ENCODE results near the gene RABGAP1.

Gene RABGAP1

DNA sequence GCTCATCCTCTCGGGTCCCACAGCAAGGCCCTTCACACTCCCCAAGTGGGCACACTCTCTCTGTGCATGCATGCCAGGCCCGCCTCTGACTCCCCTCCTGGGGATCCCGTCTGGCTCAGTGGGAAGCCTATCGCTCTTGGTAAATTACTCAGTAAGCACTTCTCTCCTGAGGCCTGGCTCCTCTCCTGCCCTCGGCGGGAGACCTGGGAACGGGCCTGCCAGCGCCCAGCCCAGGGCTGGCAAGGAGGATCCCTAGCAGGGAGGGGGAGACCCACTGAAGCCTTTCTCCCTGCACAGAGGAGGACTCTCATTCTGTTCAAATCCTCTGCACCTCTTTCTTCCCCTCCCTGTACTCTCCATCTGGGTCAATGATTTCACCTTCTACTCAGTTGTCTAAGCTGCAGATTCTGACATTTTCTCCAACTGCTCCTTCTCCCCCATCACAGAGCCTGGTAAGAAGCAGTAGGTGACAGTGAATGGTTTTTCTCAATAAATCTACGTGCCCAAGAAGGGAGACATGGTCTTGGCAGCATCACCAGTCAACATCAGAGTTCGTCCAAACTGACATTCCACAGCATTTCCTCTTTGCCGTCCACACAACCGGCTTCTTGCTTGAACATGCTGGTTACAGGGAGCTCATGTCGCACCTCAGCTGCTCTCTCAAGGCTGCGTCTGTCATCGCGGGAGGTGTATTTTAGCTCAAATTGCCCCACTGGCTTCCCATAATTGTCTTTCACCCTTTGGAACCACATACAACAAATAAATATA, 174.5 kb downstream of the RABGAP1 start:
- no peak overlapping the region for H3K4me3 ChIP-seq
- no peak overlapping the region for H3K27ac ChIP-seq
- TF ChIP-seq Cebpa-rat (IDR thresholded peaks at IDR 0.05) = no peak

DNA sequence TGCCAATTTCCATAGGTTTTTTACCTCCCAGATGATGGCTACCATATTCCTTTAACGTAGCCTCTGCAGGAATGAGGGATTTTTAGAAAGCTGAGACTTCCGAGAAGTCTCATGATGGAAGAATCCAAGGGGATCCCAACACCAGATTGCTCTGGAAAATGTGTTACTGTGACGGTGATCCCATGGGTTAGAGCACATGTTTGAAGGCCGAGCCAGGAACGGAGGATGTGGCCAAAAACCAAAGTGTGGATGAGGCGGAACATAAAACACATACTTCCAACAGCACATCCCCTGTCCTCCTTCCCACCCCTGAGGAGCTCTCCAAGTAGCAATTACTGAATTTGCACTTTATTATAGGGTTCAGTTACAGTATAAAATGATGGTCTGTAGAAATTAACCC, 175.2 kb downstream of the RABGAP1 start:
- no peak overlapping the region for H3K9ac ChIP-seq
- peaks cover 0 to 42% (median 16%) of the 10 kb centered on the region in 11 experiments; a peak in 13 of 22 replicates for H4K20me1 ChIP-seq
- H3K9me3 ChIP-seq (replicated peaks in 1 of 11) = no peaks in the 10 kb centered on the region
- H3K27me3 ChIP-seq = no peaks in the 10 kb centered on the region
- H3K27ac ChIP-seq = no peak overlapping the region
- H3K4me2 ChIP-seq = no peak overlapping the region
- peaks cover 8 to 97% (median 90%) of the 10 kb centered on the region in 11 experiments; a peak in 21 of 22 replicates for H3K36me3 ChIP-seq
- no peak overlapping the region for H3K4me3 ChIP-seq
- peaks cover 4 to 26% (median 14%) of the 10 kb centered on the region in 10 experiments; a peak in 14 of 20 replicates for H3K4me1 ChIP-seq
- TF ChIP-seq Cebpa-rat (IDR thresholded peaks at IDR 0.05) = no peak

More for the DNA sequence above, 174.5 kb downstream of the RABGAP1 start:
- peaks cover 0 to 49% (median 19%) of the 10 kb centered on the region in 11 experiments; a peak in 14 of 22 replicates for H4K20me1 ChIP-seq
- H3K9me3 ChIP-seq (replicated peaks in 1 of 11) = no peaks in the 10 kb centered on the region
- H3K36me3 ChIP-seq = peaks cover 15 to 98% (median 92%) of the 10 kb centered on the region in 11 experiments
- no peak overlapping the region for H3K9ac ChIP-seq
- no peak overlapping the region for H3K4me2 ChIP-seq
- peaks cover 4 to 29% (median 14%) of the 10 kb centered on the region in 10 experiments; a peak in 14 of 20 replicates for H3K4me1 ChIP-seq
- no peaks in the 10 kb centered on the region for H3K27me3 ChIP-seq

DNA sequence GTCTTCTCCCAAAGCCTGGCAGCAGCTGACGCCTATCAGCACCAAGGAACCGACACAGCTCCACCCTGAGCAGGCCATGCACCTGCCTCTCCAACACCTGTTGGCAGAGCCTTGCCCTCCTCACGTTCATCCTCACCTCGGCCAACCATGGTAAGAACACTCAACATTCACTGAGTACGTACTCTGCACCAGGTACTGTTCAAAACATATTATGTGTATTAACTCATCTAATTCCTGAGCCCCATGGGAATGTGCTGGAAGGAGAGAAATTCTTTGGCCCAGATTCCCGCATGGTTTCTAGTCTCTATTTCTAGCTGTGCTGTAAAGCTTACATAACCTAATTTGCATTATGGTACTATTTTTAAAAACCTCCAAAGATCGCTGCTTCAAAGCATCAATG, 178.7 kb downstream of the RABGAP1 start:
- Histone ChIP-seq H4K20me1 (peaks cover 0 to 14% (median 0%) of the 10 kb centered on the region in 11 experiments; a peak in 5 of 22 replicates), H3K27ac (no peak overlapping the region), H3K27me3 (no peaks in the 10 kb centered on the region), H3K9me3 (replicated peaks in 1 of 11) (no peaks in the 10 kb centered on the region), H3K4me2 (no peak overlapping the region), H3K4me1 (no peaks in the 10 kb centered on the region), H3K36me3 (peaks cover 12 to 97% (median 84%) of the 10 kb centered on the region in 11 experiments), H3K9ac (no peak overlapping the region), H3K4me3 (no peak overlapping the region)
- TF ChIP-seq Cebpa-rat (IDR thresholded peaks at IDR 0.05) = no peak

DNA sequence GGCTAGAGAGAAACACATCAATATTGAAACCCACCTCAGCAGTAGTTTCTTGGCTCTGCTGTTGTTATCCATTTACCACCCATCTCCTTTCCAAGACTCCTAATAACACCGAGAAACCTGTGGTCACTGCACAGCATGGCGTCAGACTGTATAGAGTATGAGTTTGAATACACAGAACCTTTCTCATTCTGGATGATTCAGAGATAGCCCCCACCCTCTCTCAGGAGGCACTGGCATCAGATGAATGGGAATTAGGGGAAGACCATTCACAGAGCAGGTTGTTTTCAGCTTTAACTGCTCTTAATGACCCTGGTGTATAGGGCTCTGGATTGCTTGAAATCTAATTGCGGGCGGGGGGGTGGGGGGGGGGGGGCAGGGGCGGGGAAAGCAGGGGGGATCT, 179.3 kb downstream of the RABGAP1 start:
- Histone ChIP-seq H3K27ac (no peak overlapping the region), H3K9ac (no peak overlapping the region), H3K4me2 (no peak overlapping the region), H3K27me3 (no peaks in the 10 kb centered on the region), H4K20me1 (peaks cover 0 to 9% (median 0%) of the 10 kb centered on the region in 11 experiments; a peak in 5 of 22 replicates), H3K4me3 (no peak overlapping the region), H3K9me3 (replicated peaks in 1 of 11) (no peaks in the 10 kb centered on the region), H3K36me3 (peaks cover 11 to 97% (median 84%) of the 10 kb centered on the region in 11 experiments), H3K4me1 (no peaks in the 10 kb centered on the region)
- no peak for TF ChIP-seq Cebpa-rat (IDR thresholded peaks at IDR 0.05)

DNA sequence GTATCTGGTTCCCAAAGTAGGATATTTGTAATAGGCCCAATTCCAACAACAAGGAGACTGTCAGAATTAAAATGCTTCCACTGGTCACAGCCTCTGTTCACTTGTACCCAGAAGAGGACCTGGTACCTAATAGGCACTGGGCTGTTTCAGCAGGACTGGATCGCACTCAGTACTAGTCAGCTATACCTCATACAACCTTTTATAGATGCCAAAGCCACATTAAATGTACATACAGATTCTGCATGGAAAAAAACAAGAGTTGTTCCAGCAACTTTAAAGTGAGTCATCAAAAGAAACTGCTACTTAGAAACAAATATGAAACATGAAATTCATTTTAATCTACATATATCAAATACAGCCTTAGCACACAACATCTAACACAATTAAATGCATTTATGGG, 180.1 kb downstream of the RABGAP1 start:
- Histone ChIP-seq H3K27me3 (no peaks in the 10 kb centered on the region), H3K36me3 (peaks cover 9 to 97% (median 84%) of the 10 kb centered on the region in 11 experiments; a peak in 21 of 22 replicates), H3K9ac (no peak overlapping the region), H3K4me3 (no peak overlapping the region), H3K27ac (no peak overlapping the region), H3K4me1 (no peaks in the 10 kb centered on the region), H3K4me2 (no peak overlapping the region), H3K9me3 (replicated peaks in 1 of 11) (no peaks in the 10 kb centered on the region), H4K20me1 (peaks cover 0 to 7% (median 0%) of the 10 kb centered on the region in 11 experiments; a peak in 4 of 22 replicates)
- no peak for TF ChIP-seq Cebpa-rat (IDR thresholded peaks at IDR 0.05)

DNA sequence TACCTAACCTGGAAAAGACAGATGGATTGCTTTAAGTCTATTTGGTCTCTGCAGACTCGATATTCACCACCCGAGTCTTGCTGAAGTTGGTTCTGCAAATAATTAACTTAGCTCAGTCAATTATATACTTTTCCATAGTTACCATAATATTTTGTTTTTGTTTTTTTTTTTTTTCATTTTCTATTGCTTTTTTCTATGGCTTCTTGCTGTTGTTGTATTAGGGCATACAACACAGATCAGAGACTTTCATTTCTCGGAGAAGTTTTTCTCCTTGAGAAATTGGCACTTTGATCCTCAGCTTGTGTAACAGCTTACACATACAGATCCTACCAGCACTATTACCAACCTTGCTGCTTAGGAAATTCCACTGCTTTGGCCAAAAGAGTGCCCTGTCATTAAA, 180.6 kb downstream of the RABGAP1 start:
- Histone ChIP-seq H3K36me3 (peaks cover 9 to 97% (median 84%) of the 10 kb centered on the region in 11 experiments; a peak in 20 of 22 replicates), H4K20me1 (peaks cover 0 to 6% (median 0%) of the 10 kb centered on the region in 11 experiments; a peak in 4 of 22 replicates), H3K27ac (no peak overlapping the region), H3K4me1 (no peaks in the 10 kb centered on the region), H3K9ac (no peak overlapping the region), H3K27me3 (no peaks in the 10 kb centered on the region), H3K4me3 (no peak overlapping the region), H3K9me3 (replicated peaks in 1 of 11) (no peaks in the 10 kb centered on the region), H3K4me2 (no peak overlapping the region)
- no peak for TF ChIP-seq Cebpa-rat (IDR thresholded peaks at IDR 0.05)

DNA sequence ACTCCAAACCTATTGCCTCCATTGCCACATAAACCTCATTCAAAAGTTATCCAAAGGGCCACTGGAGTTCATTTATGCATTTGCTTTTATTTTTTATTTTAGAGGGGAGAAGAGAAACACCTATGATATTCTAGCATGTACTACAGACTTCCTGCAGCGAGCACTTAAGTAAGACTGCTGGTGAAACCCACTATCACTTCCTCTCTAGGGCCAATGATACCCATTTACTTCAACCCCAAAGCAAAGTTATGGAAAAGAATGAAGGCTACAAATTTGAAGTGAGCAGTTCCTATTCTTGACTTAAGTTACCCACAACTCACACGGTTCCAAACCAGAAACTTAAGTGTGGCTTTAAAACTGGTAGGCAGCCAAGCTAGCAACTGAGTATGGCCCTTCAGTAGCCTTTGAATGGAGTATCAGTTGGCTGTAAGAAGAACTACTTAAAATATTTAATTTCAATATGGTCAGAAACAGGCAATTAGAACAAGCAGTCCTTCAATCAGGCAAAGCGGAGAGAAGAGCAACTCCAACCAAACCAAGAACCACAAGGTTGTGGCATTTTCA, 186.8 kb downstream of the RABGAP1 start:
- Histone ChIP-seq H3K4me2 (no peak overlapping the region), H3K9me3 (replicated peaks in 1 of 11) (no peaks in the 10 kb centered on the region), H3K27me3 (no peaks in the 10 kb centered on the region), H3K36me3 (peaks cover 38 to 100% (median 97%) of the 10 kb centered on the region in 11 experiments), H3K9ac (no peak overlapping the region), H3K4me1 (no peaks in the 10 kb centered on the region), H4K20me1 (no peaks in the 10 kb centered on the region; a peak in 1 of 22 replicates), H3K4me3 (no peak overlapping the region), H3K27ac (no peak overlapping the region)
- no peak for TF ChIP-seq Cebpa-rat (IDR thresholded peaks at IDR 0.05)

DNA sequence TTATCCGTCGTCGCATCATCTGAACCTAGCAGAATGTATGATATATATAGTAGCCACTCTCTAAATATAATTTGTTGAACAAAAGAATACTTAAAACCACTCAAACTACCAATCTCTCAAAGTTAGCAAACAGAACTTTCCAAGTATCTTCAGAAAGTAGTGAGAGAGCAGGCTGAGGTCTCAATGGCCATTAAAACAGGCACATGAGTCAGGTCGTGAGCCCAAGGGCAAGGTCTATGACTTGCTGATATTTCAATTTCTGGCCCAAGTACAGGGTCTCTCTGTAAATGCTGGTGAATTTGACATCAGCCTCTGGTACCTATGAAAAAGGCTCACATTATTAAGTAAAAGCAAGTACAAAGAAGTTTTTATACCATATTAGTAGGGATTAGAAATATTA, 187.8 kb downstream of the RABGAP1 start:
- Histone ChIP-seq H3K4me3 (no peak overlapping the region), H3K4me2 (no peak overlapping the region), H3K27me3 (no peaks in the 10 kb centered on the region), H4K20me1 (no peaks in the 10 kb centered on the region; a peak in 1 of 22 replicates), H3K27ac (no peak overlapping the region), H3K9ac (no peak overlapping the region), H3K4me1 (no peaks in the 10 kb centered on the region), H3K36me3 (peaks cover 40 to 100% (median 97%) of the 10 kb centered on the region in 11 experiments), H3K9me3 (replicated peaks in 1 of 11) (no peaks in the 10 kb centered on the region)
- TF ChIP-seq Cebpa-rat (IDR thresholded peaks at IDR 0.05) = no peak

DNA sequence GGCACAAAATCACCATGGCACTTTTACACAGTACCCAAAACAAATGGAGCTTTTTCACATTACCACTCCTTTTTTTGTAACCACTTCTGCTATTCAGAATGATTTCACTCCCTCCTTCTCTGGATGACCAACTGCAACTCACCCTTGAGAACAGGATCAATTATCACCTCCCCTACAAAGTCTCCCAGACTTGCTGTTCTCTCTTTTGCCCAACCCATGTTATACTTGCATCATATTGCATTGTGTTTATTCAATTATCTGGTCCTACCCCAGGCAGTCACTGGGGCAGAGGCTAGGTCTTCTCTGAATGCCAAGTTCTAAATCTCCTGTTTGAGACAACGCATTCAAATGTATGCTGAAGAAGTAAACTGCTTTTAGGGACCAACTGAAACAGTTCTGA, 188.6 kb downstream of the RABGAP1 start:
- H3K9ac ChIP-seq = no peak overlapping the region
- peaks cover 40 to 100% (median 99%) of the 10 kb centered on the region in 11 experiments for H3K36me3 ChIP-seq
- H3K27me3 ChIP-seq = no peaks in the 10 kb centered on the region
- TF ChIP-seq Cebpa-rat (IDR thresholded peaks at IDR 0.05) = no peak
- H3K4me3 ChIP-seq = no peak overlapping the region
- H3K27ac ChIP-seq = no peak overlapping the region
- H3K9me3 ChIP-seq (replicated peaks in 1 of 11) = no peaks in the 10 kb centered on the region
- no peaks in the 10 kb centered on the region; a peak in 1 of 22 replicates for H4K20me1 ChIP-seq
- H3K4me2 ChIP-seq = no peak overlapping the region
- no peaks in the 10 kb centered on the region for H3K4me1 ChIP-seq
